HG03342 (cell line): Measurements from ENCODE around the gene CAMK2G.
"Not testable (repeated sequence)": the region's sequence is repeated elsewhere in the genome, so short reads cannot be mapped to it uniquely, and the experiment has no call there.

Experiments
- ATAC-seq: cut with Tn5 transposase; IDR thresholded peaks from one replicate; pipeline ENCODE4 v1.9.1; 2021; ENCODE audit warnings: mild to moderate bottlenecking, moderate library complexity; ENCODE audit not compliant: unreplicated experiment

Gene CAMK2G

DNA sequence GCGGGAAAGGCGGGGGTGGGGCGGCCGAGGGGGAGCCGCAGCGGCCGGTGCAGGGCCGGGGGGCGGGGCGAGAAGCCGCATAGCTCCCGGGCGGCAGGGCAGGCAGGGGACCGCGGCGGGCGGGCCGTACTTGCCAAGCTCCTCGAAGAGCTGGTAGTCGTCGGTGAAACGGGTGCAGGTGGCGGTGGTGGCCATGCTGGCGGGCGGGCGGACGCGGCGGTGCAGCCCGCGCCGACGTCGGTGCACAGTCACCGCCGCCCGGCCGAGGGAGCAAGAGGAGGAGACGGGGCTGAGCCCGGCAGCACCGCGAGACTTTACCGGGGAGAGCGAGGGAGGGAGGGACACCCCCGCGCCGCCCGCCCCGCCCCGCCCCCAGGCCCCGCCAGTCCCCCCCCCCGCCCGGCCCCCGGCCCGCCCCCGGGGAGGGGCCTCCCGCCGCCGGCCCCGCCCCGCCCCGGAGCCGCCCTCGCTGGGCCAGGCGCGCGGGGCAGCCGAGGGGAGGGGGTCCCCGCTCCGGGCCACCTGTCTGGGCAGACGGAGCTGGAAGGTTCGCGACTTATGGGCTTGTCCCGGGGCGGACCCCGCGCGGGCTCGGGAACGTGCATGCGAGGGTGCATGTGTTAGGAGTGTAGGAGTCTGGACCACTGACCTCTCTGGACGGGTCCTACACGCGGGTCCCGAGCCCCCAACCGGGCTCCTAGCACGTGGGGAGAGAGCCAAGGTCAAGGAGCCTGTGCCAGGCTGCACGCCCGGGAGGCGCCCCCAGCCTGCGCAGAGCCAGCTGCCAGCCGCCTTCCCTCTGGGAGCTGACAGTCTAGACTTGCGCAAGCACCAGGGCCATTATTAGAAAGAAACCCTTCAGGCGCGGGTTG, at the start of gene CAMK2G:
CAMK2G (minus strand) TSS at position 289 of the 872 bp plus-strand sequence; CDS start at position 195, 94 bp downstream.
- ATAC-seq: peak; percentile 85

GRCh38 chr10:73922864-73923133, 48.4 kb upstream of the CAMK2G start:
- no peak for ATAC-seq

GRCh38 chr10:73922007-73922863, 47.9 kb upstream of the CAMK2G start:
- ATAC-seq: no peak

DNA sequence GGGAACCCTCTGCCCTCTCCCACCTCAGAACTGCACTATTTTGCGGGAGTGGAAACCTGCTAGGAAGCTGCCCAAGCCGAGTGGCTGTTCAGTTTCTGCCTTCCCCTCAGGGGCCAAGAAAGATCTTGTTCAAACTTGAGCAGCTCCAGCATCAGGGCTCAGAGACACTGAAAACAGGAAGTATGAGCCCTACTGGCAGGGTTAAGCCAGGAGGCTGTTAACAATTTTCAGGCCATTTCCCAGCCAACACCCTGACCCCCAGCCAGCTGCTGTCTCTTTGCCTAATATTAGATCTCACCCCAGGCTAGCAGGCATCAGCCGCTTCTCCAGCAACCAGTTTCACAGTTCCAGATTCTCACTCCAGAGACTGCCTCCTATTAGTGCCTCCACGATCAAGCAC, 45.7 kb upstream of the CAMK2G start:
- peak; percentile 66 for ATAC-seq

- not testable (repeated sequence) for ATAC-seq
These were observed 45.1 kb upstream of the CAMK2G start for GRCh38 chr10:73919481-73919880.

DNA sequence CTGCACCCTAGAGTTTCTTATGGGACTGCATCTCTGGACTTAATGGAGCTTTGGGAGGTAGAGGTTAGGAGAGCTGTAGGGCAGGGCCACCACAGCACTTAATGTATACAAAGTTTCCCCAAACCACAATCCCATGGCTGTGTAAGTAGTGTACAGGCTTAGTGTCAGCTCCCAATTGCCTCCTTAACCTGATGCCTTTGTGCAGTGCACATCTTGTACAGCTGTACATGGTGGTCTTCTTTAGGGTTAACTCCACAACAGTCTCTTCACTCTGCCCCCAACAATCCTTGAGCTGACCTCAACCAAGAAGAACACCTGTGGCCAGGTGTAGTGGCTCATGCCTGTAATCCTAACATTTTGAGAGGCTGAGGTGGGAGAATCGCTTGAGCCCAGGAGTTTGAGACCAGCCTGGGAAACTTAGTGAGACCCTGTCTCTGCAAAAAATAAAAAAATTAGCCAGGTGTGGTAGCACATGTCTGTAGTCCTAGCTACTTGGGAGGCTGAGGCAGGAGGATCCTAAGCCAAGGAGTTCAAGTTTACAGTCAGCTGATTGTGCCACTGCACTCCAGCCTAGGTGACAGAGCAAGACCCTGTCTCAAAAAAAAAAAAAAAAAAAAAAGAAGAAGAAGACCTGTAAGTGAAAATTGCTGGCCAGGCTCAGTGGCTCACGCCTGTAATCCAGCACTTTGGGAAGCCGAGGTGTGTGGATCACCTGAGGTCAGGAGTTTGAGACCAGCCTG, 43.4 kb upstream of the CAMK2G start:
- ATAC-seq: no peak

DNA sequence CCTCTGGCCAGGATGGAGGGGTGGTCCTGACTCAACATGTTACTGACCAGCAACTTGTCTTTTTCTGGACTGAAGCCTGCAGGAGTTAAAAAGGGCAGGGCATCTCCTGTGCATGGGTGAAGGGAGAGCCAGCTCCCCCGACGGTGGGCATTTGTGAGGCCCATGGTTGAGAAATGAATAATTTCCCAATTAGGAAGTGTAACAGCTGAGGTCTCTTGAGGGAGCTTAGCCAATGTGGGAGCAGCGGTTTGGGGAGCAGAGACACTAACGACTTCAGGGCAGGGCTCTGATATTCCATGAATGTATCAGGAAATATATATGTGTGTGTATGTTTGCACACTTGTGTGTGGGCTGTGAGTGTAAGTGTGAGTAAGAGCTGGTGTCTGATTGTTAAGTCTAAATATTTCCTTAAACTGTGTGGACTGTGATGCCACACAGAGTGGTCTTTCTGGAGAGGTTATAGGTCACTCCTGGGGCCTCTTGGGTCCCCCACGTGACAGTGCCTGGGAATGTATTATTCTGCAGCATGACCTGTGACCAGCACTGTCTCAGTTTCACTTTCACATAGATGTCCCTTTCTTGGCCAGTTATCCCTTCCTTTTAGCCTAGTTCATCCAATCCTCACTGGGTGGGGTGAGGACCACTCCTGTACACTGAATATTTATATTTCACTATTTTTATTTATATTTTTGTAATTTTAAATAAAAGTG, 42.6 kb upstream of the CAMK2G start:
- no peak for ATAC-seq

- ATAC-seq: no peak
These were observed 41.0 kb upstream of the CAMK2G start for GRCh38 chr10:73915206-73915851.

DNA sequence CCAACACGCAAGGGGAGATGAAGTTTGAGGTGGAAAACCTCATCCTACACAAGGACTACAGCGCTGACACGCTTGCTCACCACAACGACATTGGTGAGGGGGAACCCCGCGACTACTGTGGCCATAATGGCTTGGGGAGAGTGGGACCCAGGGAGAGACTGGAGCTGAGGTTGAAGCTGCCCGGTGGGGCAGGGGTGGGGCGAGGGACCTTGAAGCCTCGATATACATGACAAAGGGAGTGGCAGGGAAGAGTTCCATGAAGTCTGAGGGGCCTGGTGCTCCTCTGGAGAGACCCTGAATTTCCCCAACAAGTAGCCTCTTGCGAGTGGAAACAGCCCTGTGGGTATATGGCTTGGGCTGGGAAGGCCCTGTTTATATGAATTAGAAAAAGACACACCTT, 39.7 kb upstream of the CAMK2G start:
- ATAC-seq: no peak

GRCh38 chr10:73911553-73912004, 37.2 kb upstream of the CAMK2G start:
- no peak for ATAC-seq

DNA sequence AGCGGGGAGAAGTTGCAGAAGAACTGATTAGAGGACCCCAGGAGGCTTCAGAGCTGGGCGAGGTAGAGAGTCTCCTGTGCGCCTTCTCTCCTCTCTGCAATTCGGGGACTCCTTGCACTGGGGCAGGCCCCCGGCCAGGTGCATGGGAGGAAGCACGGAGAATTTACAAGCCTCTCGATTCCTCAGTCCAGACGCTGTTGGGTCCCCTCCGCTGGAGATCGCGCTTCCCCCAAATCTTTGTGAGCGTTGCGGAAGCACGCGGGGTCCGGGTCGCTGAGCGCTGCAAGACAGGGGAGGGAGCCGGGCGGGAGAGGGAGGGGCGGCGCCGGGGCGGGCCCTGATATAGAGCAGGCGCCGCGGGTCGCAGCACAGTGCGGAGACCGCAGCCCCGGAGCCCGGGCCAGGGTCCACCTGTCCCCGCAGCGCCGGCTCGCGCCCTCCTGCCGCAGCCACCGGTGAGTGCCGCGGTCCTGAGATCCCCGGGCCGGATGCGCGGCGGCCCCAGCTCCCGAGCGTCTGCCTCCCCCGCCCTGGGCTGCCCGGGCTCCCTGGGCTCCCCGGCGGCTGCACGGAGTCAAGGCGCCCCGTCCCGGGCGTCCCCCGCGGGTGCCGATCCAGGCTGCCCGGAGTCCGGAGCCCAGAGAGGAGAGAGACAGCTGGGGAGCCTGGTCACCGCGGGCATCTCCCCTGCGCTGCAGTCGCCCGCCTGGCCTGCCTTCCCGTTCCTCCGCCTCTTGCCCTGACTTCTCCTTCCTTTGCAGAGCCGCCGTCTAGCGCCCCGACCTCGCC, 36.6 kb upstream of the CAMK2G start, which contains the start of gene PLAU:
PLAU (plus strand) TSS at position 369 of the 789 bp plus-strand sequence. CDS start 424 bp downstream, outside the sequence.
- ATAC-seq: no peak

- no peak for ATAC-seq
These were observed 36.0 kb upstream of the CAMK2G start for GRCh38 chr10:73910401-73910763.

DNA sequence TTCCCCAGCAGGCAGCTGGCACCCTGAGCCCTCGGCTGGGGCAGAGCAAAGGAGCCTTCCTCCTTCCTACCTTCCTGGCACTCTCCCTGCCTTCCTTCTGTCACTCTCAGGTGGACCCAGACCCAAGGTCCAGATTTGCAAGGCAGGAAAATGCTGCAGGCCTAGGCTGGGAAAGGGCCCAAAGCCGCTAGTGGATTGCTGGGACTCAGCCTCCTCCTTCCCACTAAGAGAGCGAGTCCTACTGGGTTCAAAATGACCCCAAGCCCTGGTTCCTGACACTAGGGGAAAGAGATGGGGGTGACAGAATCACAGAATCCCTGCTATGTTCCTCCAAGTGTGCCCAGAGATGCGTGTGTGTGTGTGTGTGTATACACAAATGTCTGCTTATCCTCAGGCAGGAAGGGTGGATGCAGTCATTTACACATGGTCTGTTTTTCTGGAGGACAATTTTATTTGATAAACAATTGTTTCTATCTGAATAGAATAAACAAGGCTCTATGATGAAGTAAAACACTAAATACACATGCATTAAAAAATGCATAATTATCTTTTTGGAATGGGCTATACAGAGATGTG, 35.3 kb upstream of the CAMK2G start:
- no peak for ATAC-seq

DNA sequence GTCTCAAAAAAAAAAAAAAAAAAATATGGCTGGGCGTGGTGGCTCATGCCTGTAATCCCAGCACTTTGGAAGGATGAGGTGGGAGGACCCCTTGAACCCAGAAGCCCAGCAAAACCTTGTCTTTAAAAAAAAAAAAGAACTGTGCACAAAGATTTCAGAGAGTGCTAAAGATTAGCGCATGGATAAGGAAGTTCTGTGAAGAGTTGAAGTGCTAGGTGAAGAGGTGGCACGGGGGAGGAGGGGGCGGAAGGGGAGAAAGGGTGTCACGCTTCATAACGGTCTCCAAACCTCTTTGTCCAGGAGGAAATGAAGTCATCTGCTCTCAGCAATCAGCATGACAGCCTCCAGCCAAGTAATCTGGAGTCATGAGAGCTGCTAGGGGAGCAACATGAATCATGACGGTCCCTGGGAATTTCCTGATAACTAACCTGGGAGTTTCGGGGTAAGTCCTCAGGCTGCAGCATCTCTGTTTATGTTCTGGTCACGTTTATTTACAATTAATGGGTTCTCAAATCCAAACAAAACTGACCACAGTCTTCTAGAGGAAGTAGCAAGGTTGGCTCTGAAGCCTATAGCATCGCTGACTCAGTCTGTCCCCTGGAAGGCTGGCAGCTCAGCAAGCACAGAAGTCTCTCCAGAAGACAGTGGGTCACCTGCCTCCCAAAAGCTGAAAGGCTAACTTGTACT, 34.6 kb upstream of the CAMK2G start:
- ATAC-seq: peak; percentile 46

GRCh38 chr10:73907841-73908517, 33.6 kb upstream of the CAMK2G start:
- ATAC-seq: no peak

GRCh38 chr10:73906524-73907447, 32.4 kb upstream of the CAMK2G start:
- ATAC-seq: no peak
